ENCODE data around the gene TNXB. TPM values are rescaled to one million over a fixed set of nuclear protein-coding genes. Genes with fewer than 3 reads are reported as not detected.

The TNXB gene
- total and polyA plus RNA-seq, 2 donors (not counting 3 experiments of a cell fraction or from before 2014, with no cell fraction given), result 0.47 to 2.7 TPM

GRCh38 chr6:32069878-32070515, 39.1 kb downstream of the TNXB start:
- peaks cover 0 to 2% of the 10 kb centered on the region in 2 experiments for H3K27me3 ChIP-seq (ENCODE audit: control insufficient read depth in 2 of 2, insufficient read depth in 2 of 2, low read length in 2 of 2)
- ChIA-PET CTCF (interaction anchor here (1.0 kb wide), 1 partner anchor 18 kb away, joined by 3 read pairs; no protein-coding TSS in a partner anchor), POLR2A (no interaction called here)
- H3K79me2 ChIP-seq (ENCODE audit: control insufficient read depth, insufficient read depth, low read length), result no peaks in the 10 kb centered on the region
- H3K4me3 ChIP-seq (replicated peaks in 1 of 3; ENCODE audit: insufficient read depth in 1 of 3, low read depth in 1 of 3, low read length in 3 of 3), result no peak overlapping the region
- H3K9me3 ChIP-seq (replicated peaks; ENCODE audit: control insufficient read depth, insufficient read depth, low read length), result no peaks in the 10 kb centered on the region
- H2AFZ ChIP-seq (ENCODE audit: low read depth, low read length), result no peak overlapping the region
- DNase-seq (ENCODE audit: low read depth, low spot score), result no peak
- no peak overlapping the region for H3K4me2 ChIP-seq (ENCODE audit: insufficient read depth, low read length)
- dilution Hi-C loops (cut with MboI; ENCODE audit: extremely low pct_ligation_motif_present, low sequenced_read_pairs) (no loop called here), intact Hi-C loops (cut with micrococcal nuclease) (no loop called here)
- no peak overlapping the region for H3K9ac ChIP-seq (replicated peaks; ENCODE audit: extremely low read depth, insufficient read depth, low read length)
- no peak for FAIRE-seq
- H3K36me3 ChIP-seq (ENCODE audit: control insufficient read depth in 2 of 2, extremely low read depth in 1 of 2, insufficient read depth in 2 of 2, low read length in 2 of 2), result no peaks in the 10 kb centered on the region
- no peaks in the 10 kb centered on the region for H3K9me1 ChIP-seq (replicated peaks; ENCODE audit: control insufficient read depth, extremely low read depth, insufficient read depth, low read length)
- no peak for TF ChIP-seq POLR2A (IDR thresholded peaks at IDR 0.05; ENCODE audit: low read depth, low read length)
- TF ChIP-seq POLR2AphosphoS5 (IDR thresholded peaks at IDR 0.05; ENCODE audit: insufficient read depth, low read depth, low read length), result no peak
- TF ChIP-seq GATA2 (IDR thresholded peaks at IDR 0.05; ENCODE audit: insufficient read depth, insufficient read length, low read depth, low read length), result no peak
- TF ChIP-seq EZH2 (IDR thresholded peaks at IDR 0.05; ENCODE audit: borderline replicate concordance, low read depth, low read length, severe bottlenecking), result no peak
- H3K27ac ChIP-seq (ENCODE audit: insufficient read depth, low read depth, low read length), result no peak overlapping the region
- H3K4me1 ChIP-seq (ENCODE audit: control insufficient read depth, extremely low read depth, insufficient read depth, low read length), result no peaks in the 10 kb centered on the region
- H4K20me1 ChIP-seq (replicated peaks; ENCODE audit: control insufficient read depth, extremely low read depth, insufficient read depth, low read length), result no peaks in the 10 kb centered on the region
- BruUV-seq (replicated peaks), result no TSS peak

DNA sequence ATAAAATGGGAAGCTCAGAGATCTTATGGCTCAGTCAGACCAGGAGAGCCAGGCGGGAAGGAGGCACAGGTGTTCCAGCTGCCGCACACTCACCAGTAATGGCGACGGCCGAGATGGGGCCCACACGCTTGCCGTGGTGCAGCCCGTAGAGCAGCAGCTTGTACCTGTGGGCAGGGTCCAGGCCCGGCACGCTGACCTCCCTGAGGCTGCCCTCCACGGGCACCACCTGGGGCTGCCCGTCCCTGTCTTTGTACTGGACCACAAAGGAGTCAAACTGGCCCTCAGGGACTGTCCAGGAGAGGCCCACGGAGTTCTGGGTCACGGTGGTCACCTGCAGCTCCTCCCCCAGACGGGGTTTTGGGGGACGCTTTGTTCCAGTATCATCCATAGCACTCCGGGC, 39.7 kb downstream of the TNXB start:
- POLR2A ChIA-PET, result no interaction called here
- CTCF ChIA-PET, result no interaction called here
- BruUV-seq (replicated peaks), result no TSS peak

More for the DNA sequence above, 39.7 kb downstream of the TNXB start:
- no peak overlapping the region for H3K27ac ChIP-seq (ENCODE audit: insufficient read depth, low read depth, low read length)
- H3K4me3 ChIP-seq (replicated peaks in 1 of 3; ENCODE audit: insufficient read depth in 1 of 3, low read depth in 1 of 3, low read length in 3 of 3), result no peak overlapping the region
- intact Hi-C loops (cut with micrococcal nuclease), result no loop called here
- peaks cover 0 to 2% of the 10 kb centered on the region in 2 experiments for H3K27me3 ChIP-seq (ENCODE audit: control insufficient read depth in 2 of 2, insufficient read depth in 2 of 2, low read length in 2 of 2)
- dilution Hi-C loops (cut with MboI; ENCODE audit: extremely low pct_ligation_motif_present, low sequenced_read_pairs), result no loop called here
- H3K4me1 ChIP-seq (ENCODE audit: control insufficient read depth, extremely low read depth, insufficient read depth, low read length), result no peaks in the 10 kb centered on the region
- H3K79me2 ChIP-seq (ENCODE audit: control insufficient read depth, insufficient read depth, low read length), result no peaks in the 10 kb centered on the region
- no peak overlapping the region for H3K4me2 ChIP-seq (ENCODE audit: insufficient read depth, low read length)
- DNase-seq (ENCODE audit: low read depth, low spot score), result no peak
- no peaks in the 10 kb centered on the region for H3K9me1 ChIP-seq (replicated peaks; ENCODE audit: control insufficient read depth, extremely low read depth, insufficient read depth, low read length)
- no peak overlapping the region for H2AFZ ChIP-seq (ENCODE audit: low read depth, low read length)
- no peaks in the 10 kb centered on the region for H3K36me3 ChIP-seq (ENCODE audit: control insufficient read depth in 2 of 2, extremely low read depth in 1 of 2, insufficient read depth in 2 of 2, low read length in 2 of 2)
- no peak overlapping the region for H3K9ac ChIP-seq (replicated peaks; ENCODE audit: extremely low read depth, insufficient read depth, low read length)
- TF ChIP-seq, protein P1, sequence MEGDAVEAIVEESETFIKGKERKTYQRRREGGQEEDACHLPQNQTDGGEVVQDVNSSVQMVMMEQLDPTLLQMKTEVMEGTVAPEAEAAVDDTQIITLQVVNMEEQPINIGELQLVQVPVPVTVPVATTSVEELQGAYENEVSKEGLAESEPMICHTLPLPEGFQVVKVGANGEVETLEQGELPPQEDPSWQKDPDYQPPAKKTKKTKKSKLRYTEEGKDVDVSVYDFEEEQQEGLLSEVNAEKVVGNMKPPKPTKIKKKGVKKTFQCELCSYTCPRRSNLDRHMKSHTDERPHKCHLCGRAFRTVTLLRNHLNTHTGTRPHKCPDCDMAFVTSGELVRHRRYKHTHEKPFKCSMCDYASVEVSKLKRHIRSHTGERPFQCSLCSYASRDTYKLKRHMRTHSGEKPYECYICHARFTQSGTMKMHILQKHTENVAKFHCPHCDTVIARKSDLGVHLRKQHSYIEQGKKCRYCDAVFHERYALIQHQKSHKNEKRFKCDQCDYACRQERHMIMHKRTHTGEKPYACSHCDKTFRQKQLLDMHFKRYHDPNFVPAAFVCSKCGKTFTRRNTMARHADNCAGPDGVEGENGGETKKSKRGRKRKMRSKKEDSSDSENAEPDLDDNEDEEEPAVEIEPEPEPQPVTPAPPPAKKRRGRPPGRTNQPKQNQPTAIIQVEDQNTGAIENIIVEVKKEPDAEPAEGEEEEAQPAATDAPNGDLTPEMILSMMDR (IDR thresholded peaks at IDR 0.05; ENCODE audit: extremely low read depth in 1 of 2, insufficient read depth in 1 of 2, low read depth in 1 of 2, low read length in 2 of 2), result no peak
- TF ChIP-seq FOS (IDR thresholded peaks at IDR 0.05; ENCODE audit: borderline replicate concordance, insufficient read depth, low read length), result no peak
- no peak for TF ChIP-seq JUN (IDR thresholded peaks at IDR 0.05; ENCODE audit: borderline replicate concordance, insufficient read depth, insufficient read length, low read depth)
- no peak for TF ChIP-seq POLR2A (IDR thresholded peaks at IDR 0.05; ENCODE audit: low read depth, low read length)
- TF ChIP-seq POLR2AphosphoS5 (IDR thresholded peaks at IDR 0.05; ENCODE audit: insufficient read depth, low read depth, low read length), result no peak
- TF ChIP-seq, protein P2, sequence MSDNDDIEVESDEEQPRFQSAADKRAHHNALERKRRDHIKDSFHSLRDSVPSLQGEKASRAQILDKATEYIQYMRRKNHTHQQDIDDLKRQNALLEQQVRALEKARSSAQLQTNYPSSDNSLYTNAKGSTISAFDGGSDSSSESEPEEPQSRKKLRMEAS (IDR thresholded peaks at IDR 0.05; ENCODE audit: insufficient read depth, insufficient read length), result no peak
- H4K20me1 ChIP-seq (replicated peaks; ENCODE audit: control insufficient read depth, extremely low read depth, insufficient read depth, low read length), result no peaks in the 10 kb centered on the region
- H3K9me3 ChIP-seq (replicated peaks; ENCODE audit: control insufficient read depth, insufficient read depth, low read length), result no peaks in the 10 kb centered on the region
- FAIRE-seq, result no peak

All from endothelial cell of umbilical vein (primary cell).